Stimulated activated CD4-positive, alpha-beta T cell treated with anti-CD3 and anti-CD28 coated beads, TNF-alpha, amount 100 ng/mL, for 1 hour (primary cell): Measurements from ENCODE around the gene CARMIL3.
A peak's percentile ranks its signal among the peaks of the same experiment; 100 is the strongest.
"Not testable (repeated sequence)": the region's sequence is repeated elsewhere in the genome, so short reads cannot be mapped to it uniquely, and the experiment has no call there.

Source experiments
- DNase-seq, 3 donors: peaks; one replicate each; pipeline ENCODE4 v3.0.0-alpha.2; 2020; ENCODE audit warnings: low read depth in 3 of 3, low spot score in 1 of 3

CARMIL3 gene

DNA sequence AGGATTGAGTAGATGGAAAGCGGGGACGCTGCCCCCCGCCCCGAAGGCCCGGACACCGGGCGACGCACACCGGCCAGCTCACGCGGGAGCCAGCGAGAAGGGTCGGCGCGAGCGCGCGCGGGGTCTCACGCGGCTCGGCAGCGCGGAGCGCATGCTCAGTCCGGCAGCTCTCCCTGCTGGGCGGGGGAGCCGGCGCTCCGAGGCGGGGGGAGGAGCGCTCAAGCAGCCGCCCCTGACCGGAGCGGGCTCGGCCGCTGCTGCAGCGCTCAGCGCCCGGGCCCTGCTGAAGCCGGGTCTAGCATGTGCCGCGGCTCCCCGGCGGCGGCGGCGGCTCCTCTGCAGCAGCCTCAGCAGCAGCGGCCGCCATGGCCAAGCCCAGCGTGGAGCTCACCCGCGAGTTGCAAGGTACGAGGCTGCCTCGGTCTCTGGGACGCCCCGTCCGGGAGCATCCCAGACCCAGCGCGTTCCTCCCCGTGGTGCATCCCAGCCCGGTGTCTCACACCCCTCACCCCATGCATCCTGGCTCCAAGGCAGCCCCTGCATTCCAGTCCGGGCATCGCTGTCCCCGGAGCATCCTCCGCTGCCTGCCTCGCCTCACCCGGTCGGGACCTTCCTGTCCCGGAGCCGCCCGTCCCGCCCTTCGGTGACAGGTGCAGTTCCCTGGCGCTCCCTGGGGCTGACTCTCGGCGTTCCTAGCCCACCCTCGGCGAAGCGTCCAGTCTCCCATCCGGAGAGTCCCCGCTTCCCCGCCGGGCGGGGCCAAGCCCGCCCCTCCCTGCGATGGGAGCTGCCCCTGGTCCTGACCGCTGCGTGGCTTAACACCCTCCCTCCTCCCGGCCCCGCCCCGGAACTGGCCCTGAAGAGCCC is at the start of gene CARMIL3:
CARMIL3 (plus strand) TSS at position 221 of the 867 bp plus-strand sequence; CDS start at position 366, 145 bp downstream.
- DNase-seq = peak in 2 of 3 donors; percentile 24 to 45

DNA sequence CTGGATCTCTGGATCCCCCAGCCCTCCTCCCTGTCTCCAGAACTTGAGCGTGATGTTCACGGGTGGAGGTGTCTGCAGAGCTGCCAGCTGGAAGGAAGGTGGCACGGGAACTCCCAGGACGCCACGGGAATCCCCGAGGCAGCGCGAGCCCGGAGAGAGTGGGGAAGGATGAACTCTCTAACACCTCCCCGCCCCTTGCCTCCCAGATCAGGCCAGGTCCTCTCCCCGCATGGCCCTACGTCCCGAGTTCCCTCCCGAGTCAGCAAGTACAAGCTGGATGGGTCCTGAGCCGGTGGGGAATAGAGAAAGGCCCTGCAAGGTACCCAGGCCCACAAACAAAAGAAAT is 45.4 kb upstream of the CARMIL3 start:
- not testable (repeated sequence) for DNase-seq

GRCh38 chr14:24006817-24007652 is 44.8 kb upstream of the CARMIL3 start:
- peak in 2 of 3 donors; percentile 50 to 62 for DNase-seq

DNA sequence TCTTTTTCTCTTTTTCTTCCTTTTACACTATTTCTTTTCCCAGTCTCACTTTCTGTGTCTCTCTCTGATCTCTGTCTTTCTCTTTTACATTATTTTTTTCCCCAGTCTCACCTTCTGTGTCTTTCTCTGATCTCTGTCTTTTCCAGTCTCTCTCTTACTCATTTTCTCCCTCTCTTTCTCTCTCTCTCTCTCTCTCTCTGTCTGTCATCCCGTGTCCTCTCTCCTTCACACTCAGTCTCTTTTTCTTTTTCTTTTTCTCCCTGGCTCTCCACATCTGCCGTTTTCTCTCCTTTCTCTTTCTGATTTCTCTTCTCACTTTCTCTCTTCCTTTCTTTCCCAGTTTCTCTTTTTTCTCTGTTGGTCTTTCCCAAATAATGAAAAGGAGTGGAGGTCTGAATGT is 40.8 kb upstream of the CARMIL3 start:
- DNase-seq = no peak

DNA sequence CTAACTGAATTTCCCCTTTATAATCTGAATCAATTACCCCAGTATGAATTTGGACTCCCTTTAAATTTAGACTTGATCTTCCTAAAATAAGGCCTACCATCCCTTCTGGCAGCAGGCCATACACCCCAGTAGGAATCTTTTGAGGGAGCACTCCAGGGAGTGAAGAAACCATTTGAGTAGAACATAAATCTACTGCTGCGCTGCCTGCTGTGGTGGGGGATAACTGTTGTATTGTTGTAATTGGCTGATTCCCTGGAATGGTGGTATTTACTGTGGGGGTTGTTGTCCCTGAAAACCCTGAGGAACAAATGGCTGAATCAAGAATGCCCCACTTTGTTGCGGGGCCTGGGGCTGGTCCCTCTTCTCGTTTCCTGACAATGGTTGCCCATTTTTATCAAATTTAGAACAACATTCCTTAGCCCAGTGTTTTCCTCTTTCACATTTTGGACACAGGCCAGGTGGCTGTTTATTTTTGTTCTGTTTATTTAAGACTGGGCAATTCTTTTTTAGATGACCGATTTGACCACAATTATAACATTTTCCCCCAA is 39.0 kb upstream of the CARMIL3 start:
- DNase-seq = not testable (repeated sequence)

DNA sequence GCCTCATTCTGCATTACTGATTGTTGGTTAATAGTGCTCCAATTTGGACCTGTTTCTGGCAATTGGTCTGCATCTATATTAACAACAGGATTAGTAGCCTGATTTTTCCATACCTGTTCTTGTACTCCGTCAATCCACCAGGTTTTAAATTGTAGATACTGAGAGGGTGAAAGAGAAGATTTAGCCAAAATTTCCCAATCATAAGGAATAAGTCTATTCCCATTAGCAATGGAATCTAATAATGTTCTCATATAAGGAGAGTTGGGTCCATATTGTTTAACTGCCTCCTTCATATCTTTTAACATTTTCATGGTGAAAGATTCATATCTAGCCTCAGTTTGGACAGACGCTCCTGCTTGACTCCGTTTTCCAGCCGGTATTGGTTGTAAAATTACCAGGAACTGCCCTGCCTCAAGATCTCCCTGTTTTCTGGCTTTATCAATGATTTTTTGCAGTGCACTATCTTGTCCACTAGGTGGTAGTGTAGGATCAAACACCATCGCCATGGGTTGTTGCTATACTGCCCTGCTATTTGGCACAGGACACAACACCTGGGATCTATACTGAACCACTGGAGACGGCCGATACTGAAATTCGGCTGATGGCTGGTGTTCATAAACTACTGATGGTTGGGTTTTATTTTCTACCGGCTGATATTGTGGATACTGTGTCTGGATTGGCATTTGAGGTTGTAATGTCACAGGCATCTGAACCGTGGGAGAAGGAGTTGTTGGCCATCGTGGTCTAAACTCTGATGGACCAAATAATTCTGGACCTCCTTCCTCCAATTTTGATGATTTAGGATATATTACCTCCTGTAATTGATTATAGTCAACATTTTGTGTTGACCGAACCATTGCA is 37.9 kb upstream of the CARMIL3 start:
- peak in 1 of 3 donors; percentile 24 for DNase-seq

- DNase-seq = not testable (repeated sequence)
Measured at GRCh38 chr14:24015745-24016144, 36.1 kb upstream of the CARMIL3 start.

DNA sequence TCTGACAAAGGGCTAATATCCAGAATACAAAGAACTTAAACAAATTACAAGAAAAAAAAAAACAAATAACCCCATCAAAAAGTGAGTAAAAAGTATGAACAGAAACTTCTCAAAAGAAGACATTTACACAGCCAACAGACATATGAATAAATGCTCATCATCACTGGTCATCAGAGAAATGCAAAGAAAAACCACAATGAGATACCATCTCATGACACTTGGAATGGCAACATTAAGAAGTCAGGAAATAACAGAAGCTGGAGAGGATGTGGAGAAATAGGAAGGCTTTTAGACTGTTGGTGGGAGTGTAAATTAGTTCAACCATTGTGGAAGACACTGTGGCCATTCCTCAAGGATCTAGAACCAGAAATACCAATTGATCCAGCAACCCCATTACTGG is 32.8 kb upstream of the CARMIL3 start:
- not testable (repeated sequence) for DNase-seq

DNA sequence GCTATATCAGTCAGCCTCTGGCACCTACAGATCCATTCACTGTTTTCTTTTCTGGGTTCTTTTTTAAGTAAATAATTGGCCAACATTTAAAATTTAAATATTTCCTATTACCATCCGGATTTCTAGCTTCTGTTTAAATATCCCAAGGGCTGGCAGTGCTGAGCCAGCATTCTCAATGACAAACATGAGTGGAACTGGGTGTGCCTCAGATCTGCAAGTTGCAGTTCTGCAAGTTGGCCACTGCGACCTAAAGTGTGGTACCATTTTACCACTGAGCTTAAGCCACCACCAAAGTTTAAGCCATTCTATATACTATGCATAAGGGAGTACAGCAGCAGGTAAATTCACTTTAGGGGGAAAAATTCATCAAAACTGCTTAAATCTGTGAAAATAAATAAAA is 31.9 kb upstream of the CARMIL3 start:
- not testable (repeated sequence) for DNase-seq

- not testable (repeated sequence) for DNase-seq
Measured at GRCh38 chr14:24020520-24020919, 31.3 kb upstream of the CARMIL3 start.

- DNase-seq = not testable (repeated sequence)
Measured at GRCh38 chr14:24024939-24025418, 26.8 kb upstream of the CARMIL3 start.

DNA sequence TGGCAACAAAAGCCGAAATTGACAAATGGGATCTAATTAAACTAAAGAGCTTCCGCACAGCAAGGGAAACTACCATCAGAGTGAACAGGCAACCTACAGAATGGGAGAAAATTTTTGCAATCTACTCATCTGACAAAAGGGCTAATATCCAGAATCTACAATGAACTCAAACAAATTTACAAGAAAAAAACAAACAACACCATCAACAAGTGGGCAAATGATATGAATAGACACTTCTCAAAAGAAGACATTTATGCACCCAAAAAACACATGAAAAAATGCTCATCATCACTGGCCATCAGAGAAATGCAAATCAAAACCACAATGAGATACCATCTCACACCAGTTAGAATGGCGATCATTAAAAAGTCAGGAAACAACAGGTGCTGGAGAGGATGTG is 22.1 kb upstream of the CARMIL3 start:
- not testable (repeated sequence) for DNase-seq

DNA sequence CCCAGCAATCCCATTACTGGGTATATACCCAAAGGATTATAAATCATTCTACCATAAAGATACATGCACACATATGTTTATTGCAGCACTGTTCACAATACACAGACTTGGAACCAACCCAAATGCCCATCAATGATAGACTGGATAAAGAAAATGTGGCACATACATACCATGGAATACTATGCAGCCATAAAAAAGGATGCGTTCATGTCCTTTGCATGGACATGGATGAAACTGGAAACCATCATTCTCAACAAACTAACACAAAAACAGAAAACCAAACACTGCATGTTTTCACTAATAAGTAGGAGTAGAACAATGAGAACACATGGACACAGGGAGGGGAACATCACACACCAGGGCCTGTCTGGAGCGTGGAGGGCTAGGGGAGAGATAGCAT is 20.5 kb upstream of the CARMIL3 start:
- not testable (repeated sequence) for DNase-seq

DNA sequence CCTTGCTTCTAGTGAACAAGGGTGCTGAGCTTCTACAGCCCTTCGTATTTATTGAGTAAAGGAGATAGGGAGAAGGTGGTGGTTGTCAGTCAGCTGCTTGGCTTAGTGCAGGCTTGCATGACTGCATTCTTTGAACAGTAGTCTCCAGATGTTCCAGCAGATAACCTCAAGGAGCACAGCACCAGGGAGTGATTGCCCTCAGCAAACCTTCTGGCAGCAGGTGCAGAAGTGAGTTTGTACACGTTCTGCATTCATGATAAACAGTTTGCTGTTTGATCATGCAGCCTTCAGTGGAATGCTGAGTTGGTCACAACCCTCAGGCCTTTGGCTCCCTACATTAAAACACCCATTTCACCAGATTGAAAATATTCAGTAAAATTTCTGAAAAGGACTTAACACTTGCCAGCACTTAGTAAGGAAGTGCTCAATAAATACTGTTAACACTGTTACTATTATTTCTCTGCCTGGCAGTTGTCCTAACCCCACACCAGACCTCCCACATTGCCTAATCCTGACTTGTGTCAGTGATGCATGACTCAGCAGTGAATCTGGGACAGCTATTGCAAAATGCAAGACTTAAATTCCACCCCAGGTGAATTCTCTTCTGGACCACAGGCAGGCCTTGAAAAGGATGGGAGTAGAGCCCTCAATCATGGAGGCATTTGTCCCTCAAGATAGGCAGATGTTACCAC is 18.9 kb upstream of the CARMIL3 start:
- no peak for DNase-seq

GRCh38 chr14:24035769-24036168 is 16.0 kb upstream of the CARMIL3 start:
- DNase-seq = not testable (repeated sequence)

- peak in 2 of 3 donors; percentile 29 to 44 for DNase-seq
Measured at GRCh38 chr14:24036169-24036962, 15.4 kb upstream of the CARMIL3 start.

GRCh38 chr14:24036963-24037657 is 14.7 kb upstream of the CARMIL3 start:
- not testable (repeated sequence) for DNase-seq

DNA sequence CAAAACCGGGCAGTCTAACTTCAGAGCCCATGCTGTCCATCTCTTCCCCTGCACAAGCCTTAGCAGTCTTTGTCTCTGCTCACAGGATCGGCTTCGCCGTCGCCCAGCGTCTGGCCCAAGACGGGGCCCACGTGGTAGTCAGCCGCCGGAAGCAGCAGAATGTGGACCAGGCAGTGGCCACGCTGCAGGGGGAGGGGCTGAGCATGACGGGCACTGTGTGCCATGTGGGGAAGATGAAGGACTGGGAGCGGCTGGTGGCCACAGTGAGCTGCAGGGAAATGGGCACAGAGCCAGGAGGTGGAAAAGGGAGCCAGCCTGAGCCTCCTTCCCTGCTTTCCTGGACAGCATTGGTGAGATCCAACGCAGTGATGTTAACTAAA is 14.2 kb upstream of the CARMIL3 start:
- DNase-seq = no peak

GRCh38 chr14:24038686-24039085 is 13.1 kb upstream of the CARMIL3 start:
- no peak for DNase-seq
